ACC112 (cell line): ENCODE measurements around the gene MTURN.

Source experiments
- H2AFZ ChIP-seq: fragments of 200-600 bp; sonication (generic); one replicate; pipeline ENCODE4 v1.6.0; 2017; ENCODE audit warnings: antibody characterized with exemption, low read length; ENCODE audit not compliant: unreplicated experiment
- H3K27ac ChIP-seq: fragments of 200-600 bp; sonication (generic); 2 replicates; pipeline ENCODE4 v1.5.1; 2014; ENCODE audit warnings: low read depth, mild to moderate bottlenecking, antibody characterized with exemption, low read length, moderate library complexity
- H3K27me3 ChIP-seq: fragments of 200-600 bp; sonication (generic); 2 replicates; pipeline ENCODE4 v1.6.1; 2014; ENCODE audit warnings: mild to moderate bottlenecking, antibody characterized with exemption, low read length, moderate library complexity, mixed read lengths; ENCODE audit not compliant: insufficient read depth
- H3K36me3 ChIP-seq: fragments of 200-600 bp; sonication (generic); 2 replicates; pipeline ENCODE4 v1.6.1; 2016; ENCODE audit warnings: mild to moderate bottlenecking, antibody characterized with exemption, low read length, moderate library complexity, mixed read lengths; ENCODE audit not compliant: insufficient read depth
- H3K4me1 ChIP-seq: fragments of 200-600 bp; sonication (generic); one replicate; pipeline ENCODE4 v1.6.1; 2016; ENCODE audit warnings: low read length, mixed read lengths; ENCODE audit not compliant: insufficient read depth, unreplicated experiment, control insufficient read depth
- H3K4me3 ChIP-seq: fragments of 200-600 bp; sonication (generic); 2 replicates; pipeline ENCODE4 v1.5.1; 2014; ENCODE audit warnings: mild to moderate bottlenecking, low read depth, low read length
- H3K79me2 ChIP-seq: fragments of 200-600 bp; sonication (generic); one replicate; pipeline ENCODE4 v1.6.0; 2016; ENCODE audit warnings: low read length; ENCODE audit not compliant: control insufficient read depth, unreplicated experiment, insufficient read depth

MTURN gene

GRCh38 chr7:30162133-30162532 is 27.3 kb downstream of the MTURN start:
- H3K4me1 ChIP-seq, result peaks cover 20% of the 10 kb centered on the region
- no peaks in the 10 kb centered on the region for H3K36me3 ChIP-seq
- H3K27ac ChIP-seq, result no peak overlapping the region
- no peaks in the 10 kb centered on the region for H3K27me3 ChIP-seq
- peaks cover 3% of the 10 kb centered on the region for H3K79me2 ChIP-seq
- no peak overlapping the region for H2AFZ ChIP-seq
- no peak overlapping the region for H3K4me3 ChIP-seq

DNA sequence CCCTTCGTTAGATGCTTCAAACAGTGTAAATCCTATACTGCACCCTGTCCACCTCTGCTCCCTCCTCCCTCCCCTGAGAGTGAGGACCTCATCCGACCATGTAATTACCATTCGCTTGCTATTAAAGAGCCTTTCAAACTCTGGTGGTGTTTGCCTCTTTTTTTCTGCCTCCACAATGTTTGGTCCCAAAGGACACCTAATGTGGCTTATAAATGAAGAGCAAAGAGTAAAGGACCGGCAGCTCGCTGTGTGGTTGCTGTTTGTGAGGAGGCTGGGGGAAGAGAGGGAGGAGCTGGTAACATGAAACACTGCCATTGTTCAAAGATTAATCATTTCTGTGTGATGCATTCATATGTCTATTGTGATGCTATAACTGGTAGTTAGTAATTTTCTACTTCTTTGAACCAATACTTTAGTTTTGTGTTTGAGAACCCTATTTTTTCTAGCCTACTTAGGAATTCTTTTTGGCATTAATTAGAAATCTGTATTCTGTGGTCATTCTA is 27.9 kb downstream of the MTURN start:
- Histone ChIP-seq H3K79me2 (peaks cover 3% of the 10 kb centered on the region), H3K27ac (peak overlapping the region; percentile 48), H2AFZ (peak overlapping the region; percentile 85), H3K4me3 (peak overlapping the region; percentile 51), H3K27me3 (no peaks in the 10 kb centered on the region), H3K36me3 (no peaks in the 10 kb centered on the region), H3K4me1 (peaks cover 20% of the 10 kb centered on the region)

DNA sequence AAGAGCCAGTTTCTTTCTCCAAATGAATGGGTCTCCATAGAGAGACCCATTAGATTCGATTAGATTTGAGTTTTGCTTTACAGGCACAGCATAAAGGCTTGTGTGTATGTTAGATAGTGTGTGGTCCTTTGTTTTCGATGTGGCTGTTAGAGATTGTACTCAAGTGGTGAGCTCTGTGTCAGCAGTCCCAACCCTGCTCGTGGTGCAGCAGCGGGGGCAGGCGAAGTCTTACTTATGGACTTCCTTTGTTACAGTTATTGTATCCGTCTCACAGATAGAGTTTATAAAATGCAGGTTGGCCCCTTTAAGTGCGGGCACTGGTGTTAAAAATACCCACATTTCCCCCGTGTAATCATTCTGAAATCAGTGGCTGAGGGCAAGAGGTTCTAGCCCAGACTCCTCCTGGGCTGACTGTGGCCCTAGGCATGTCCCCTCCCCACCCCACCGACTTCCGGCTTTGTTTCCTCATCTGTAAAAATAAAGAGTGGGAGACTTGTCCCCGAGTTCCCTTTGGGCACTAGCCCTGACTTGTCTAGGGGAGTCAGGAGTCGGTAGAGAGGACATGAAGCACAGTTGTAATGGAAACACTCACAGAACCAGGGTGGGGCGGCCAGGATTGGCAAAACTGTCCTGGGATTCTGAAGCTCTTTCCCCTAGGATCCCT is 28.6 kb downstream of the MTURN start:
- no peak overlapping the region for H2AFZ ChIP-seq
- H3K36me3 ChIP-seq, result no peaks in the 10 kb centered on the region
- peaks cover 3% of the 10 kb centered on the region for H3K79me2 ChIP-seq
- no peaks in the 10 kb centered on the region for H3K27me3 ChIP-seq
- H3K4me3 ChIP-seq, result peak overlapping the region; percentile 34; the same call in 1 of the 2 replicates
- H3K27ac ChIP-seq, result peak overlapping the region; percentile 48
- H3K4me1 ChIP-seq, result peaks cover 20% of the 10 kb centered on the region

DNA sequence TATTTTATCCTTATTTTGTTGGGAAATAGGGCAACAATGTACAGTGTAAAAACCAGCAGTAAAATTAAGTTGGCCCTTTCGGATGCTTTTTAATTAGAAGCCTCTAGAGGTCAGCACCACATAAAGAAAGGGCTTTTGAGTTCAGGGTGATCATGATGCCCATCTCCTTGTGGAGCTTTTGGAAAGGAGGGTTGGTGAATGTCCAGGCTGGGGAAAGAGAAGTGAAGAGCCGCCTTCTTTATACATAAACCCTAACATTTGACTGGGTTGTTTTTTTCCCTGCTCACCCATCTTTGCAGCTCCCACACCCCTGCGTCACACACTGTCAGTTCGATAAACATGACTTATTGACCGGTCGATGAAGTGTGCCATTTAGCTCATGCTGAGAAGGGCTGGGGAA is 29.8 kb downstream of the MTURN start:
- Histone ChIP-seq H3K36me3 (no peaks in the 10 kb centered on the region), H3K4me3 (no peak overlapping the region), H3K4me1 (peaks cover 31% of the 10 kb centered on the region), H2AFZ (no peak overlapping the region), H3K27ac (no peak overlapping the region), H3K27me3 (no peaks in the 10 kb centered on the region), H3K79me2 (peaks cover 3% of the 10 kb centered on the region)

DNA sequence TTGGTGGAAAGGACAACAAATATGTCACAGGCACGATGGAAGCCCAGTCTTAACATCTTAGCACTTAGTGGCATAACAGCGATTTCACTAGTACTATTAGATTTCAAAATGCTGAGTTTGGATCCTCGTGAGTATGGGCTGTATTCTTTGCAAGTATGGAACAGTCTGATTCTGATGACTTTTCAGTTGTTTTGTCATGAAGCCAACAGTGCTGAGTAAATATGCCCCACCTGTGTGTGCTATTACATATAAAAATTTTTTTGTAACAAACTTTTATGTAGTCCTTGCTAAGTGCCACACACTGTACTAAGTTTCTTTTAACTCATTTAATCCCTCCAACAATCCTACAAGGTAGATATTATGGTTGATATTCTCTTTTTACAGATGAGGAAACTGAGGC is 30.8 kb downstream of the MTURN start:
- Histone ChIP-seq H3K4me3 (no peak overlapping the region), H3K4me1 (peaks cover 38% of the 10 kb centered on the region), H3K27me3 (no peaks in the 10 kb centered on the region), H3K27ac (no peak overlapping the region), H3K36me3 (no peaks in the 10 kb centered on the region), H3K79me2 (peaks cover 3% of the 10 kb centered on the region), H2AFZ (no peak overlapping the region)

- Histone ChIP-seq H3K27ac (no peak overlapping the region), H2AFZ (no peak overlapping the region), H3K4me3 (no peak overlapping the region), H3K27me3 (no peaks in the 10 kb centered on the region), H3K36me3 (no peaks in the 10 kb centered on the region), H3K4me1 (peaks cover 41% of the 10 kb centered on the region), H3K79me2 (peaks cover 3% of the 10 kb centered on the region)
These were observed 31.5 kb downstream of the MTURN start for GRCh38 chr7:30166155-30166840.

DNA sequence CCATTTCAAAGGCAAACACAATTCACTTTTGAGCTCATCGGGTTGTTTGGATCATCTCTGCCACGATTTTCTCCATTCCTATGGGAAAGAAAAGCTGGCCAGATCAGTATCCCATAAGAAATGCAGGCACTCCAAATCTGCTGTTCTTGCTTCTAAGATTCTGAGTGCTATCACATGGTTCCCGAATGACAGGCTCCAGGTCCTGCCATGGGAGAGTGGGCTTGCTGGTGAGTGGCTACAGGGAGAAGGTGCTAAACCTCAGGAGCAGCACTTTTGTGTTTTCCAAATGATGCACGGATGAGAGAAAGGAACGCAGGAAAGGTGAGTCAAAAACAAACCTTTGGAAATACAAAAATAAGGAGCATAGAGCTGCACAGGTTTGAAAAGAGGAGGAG is 32.1 kb downstream of the MTURN start:
- Histone ChIP-seq H2AFZ (no peak overlapping the region), H3K27ac (no peak overlapping the region), H3K4me1 (peaks cover 46% of the 10 kb centered on the region), H3K79me2 (peaks cover 3% of the 10 kb centered on the region), H3K36me3 (no peaks in the 10 kb centered on the region), H3K4me3 (no peak overlapping the region), H3K27me3 (no peaks in the 10 kb centered on the region)

DNA sequence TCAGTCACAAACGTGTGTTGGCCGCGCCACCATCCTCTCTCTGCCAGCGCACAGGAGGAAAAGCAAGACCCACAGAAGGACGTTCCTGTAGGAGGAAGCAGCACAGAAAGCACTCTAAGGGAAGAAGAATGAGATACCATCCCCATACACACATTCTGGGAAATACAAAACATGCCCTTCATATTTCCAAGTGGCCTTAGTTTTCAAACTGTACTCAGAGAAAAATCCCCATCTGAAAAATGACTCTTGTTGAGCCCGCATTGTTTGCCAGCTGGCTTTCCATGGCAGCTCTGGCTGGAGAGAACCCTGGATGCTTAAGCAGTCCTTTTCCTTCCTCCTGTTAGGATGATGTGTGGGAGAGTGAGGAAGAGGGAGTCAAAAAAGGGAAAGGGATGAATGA is 33.1 kb downstream of the MTURN start:
- H3K27ac ChIP-seq, result no peak overlapping the region
- H3K4me1 ChIP-seq, result peaks cover 49% of the 10 kb centered on the region
- H3K79me2 ChIP-seq, result peaks cover 3% of the 10 kb centered on the region
- H3K27me3 ChIP-seq, result no peaks in the 10 kb centered on the region
- no peaks in the 10 kb centered on the region for H3K36me3 ChIP-seq
- H3K4me3 ChIP-seq, result no peak overlapping the region
- no peak overlapping the region for H2AFZ ChIP-seq

DNA sequence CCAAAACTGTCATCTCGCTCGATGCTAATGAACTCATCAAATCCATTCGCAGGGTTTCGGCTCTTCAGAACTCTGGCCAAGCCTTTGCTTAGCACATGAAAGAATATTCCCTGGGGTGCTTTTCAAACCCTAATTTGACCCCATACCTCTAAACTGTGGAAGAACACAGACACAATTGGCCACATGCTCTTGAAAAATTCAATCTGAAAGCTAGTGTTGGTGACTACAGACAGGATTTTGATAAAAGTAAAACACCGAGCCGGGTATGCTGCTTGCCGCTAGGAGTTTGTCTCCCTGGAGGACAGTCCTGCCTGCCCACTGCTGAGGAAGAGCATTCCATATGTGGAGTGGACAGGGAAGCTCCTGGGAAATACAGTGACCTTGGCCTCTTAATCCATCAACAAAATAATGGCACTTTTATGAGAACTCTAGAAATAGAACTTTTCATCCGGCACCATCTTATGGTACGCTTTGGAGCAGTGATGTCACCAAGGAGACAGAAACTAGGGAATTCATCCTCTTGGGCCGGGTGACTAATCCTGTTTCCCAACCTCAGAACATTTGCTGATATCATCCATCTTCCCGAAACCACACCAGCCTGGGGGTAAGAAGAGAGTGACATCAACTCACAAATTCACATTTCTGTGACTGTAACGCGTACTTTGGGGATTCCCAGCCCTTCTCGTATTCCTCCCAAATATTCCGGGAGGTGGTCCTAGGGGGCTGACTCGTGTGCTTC is 34.2 kb downstream of the MTURN start:
- no peaks in the 10 kb centered on the region for H3K27me3 ChIP-seq
- H3K4me3 ChIP-seq, result peak overlapping the region; percentile 28; the same call in 1 of the 2 replicates
- H3K36me3 ChIP-seq, result no peaks in the 10 kb centered on the region
- H3K4me1 ChIP-seq, result peaks cover 45% of the 10 kb centered on the region
- no peaks in the 10 kb centered on the region for H3K79me2 ChIP-seq
- peak overlapping the region; percentile 10 for H2AFZ ChIP-seq
- peak overlapping the region; percentile 86 for H3K27ac ChIP-seq

DNA sequence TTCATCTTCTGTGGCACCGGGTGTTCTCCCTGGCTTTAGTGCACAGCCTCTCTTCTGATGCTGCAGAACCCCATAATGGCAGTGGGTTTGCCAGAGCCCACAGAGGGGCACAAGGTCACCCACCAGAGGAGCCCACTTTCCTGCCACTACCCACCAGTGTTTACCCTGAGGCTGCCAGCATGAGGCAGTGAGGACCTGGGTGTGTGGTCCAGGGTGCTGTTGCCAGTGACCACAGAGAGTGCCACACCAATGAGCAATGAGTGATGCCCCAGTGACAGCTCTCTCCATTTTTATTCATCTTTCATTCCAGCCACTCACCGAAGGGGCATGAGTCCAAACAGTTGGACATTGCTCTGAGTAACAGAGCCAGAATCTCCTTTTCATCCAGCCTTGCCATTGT is 34.8 kb downstream of the MTURN start:
- Histone ChIP-seq H2AFZ (no peak overlapping the region), H3K27me3 (no peaks in the 10 kb centered on the region), H3K79me2 (no peaks in the 10 kb centered on the region), H3K36me3 (no peaks in the 10 kb centered on the region), H3K27ac (peak overlapping the region; percentile 86), H3K4me1 (peaks cover 45% of the 10 kb centered on the region), H3K4me3 (peak overlapping the region; percentile 28; the same call in 1 of the 2 replicates)
